ENCODE data around the gene DAGLB. TPM values are rescaled to one million over a fixed set of nuclear protein-coding genes. Genes with fewer than 3 reads are reported as not detected.
"Not testable (repeated sequence)": the region's sequence is repeated elsewhere in the genome, so short reads cannot be mapped to it uniquely, and the experiment has no call there.

DAGLB gene
- total RNA-seq, 2 donors from 2014 or later = 22.7 to 24.5 TPM

GRCh38 chr7:6461946-6462550 is 14.3 kb upstream of the DAGLB start:
- H3K4me1 Mint-ChIP-seq = no peaks in the 10 kb centered on the region

DNA sequence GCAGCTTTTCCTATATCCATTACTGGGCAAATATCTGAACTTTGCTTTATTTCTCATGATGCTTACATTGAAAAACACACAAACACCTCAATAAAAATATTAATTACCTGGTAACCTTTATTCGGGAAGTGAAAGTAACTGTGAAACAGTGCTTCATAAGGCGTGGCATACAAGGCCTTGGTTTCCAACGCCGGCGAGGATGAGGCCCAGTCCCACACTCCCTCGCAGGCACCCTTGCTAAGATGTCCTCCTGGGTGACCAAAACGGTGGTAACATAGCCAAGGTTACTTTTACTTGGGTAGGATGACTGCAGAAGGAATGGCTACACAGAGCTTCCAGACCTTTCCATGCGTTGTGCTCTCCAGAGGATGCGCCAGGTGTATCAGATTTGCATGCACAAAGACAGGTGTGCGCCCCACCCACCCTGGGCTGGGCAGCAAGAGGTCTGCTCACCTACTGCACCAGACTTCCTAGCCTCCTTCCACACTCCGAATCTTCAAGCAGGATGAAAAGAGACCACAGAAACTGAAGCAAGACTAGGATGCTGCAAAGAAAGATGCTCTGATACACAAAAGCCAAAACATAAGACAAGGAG is 13.3 kb upstream of the DAGLB start:
- Histone ChIP-seq H3K9me3 (ENCODE audit: control insufficient read depth, low read length) (peaks cover 14% of the 10 kb centered on the region), H3K27ac (ENCODE audit: low read depth, low read length) (no peak overlapping the region), H3K4me1 (ENCODE audit: control insufficient read depth, insufficient read depth, low read length) (no peaks in the 10 kb centered on the region), H3K4me3 (ENCODE audit: low read length) (no peak overlapping the region), H3K9ac (ENCODE audit: extremely low read depth, low read length, poor library complexity, severe bottlenecking) (no peak overlapping the region), H3K36me3 (ENCODE audit: control insufficient read depth, insufficient read depth, low read length) (peaks cover 54% of the 10 kb centered on the region), H3K27me3 (ENCODE audit: control insufficient read depth, insufficient read depth, low read length, poor library complexity, severe bottlenecking) (no peaks in the 10 kb centered on the region)
- Mint-ChIP-seq H3K36me3 (ENCODE audit: low read depth) (peaks cover 43% of the 10 kb centered on the region), H3K27me3 (ENCODE audit: insufficient read depth) (no peaks in the 10 kb centered on the region), H3K9me3 (peaks cover 13% of the 10 kb centered on the region), H3K4me1 (no peaks in the 10 kb centered on the region), H3K4me3 (no peak overlapping the region), H3K27ac (no peak overlapping the region)
- 97 to 98% methylated on average over 7 to 11 of the region's 11 CpGs for WGBS, 2 experiments (ENCODE audit: insufficient coverage in 1 of 2, insufficient read length in 1 of 2)
- TF ChIP-seq, protein P1, sequence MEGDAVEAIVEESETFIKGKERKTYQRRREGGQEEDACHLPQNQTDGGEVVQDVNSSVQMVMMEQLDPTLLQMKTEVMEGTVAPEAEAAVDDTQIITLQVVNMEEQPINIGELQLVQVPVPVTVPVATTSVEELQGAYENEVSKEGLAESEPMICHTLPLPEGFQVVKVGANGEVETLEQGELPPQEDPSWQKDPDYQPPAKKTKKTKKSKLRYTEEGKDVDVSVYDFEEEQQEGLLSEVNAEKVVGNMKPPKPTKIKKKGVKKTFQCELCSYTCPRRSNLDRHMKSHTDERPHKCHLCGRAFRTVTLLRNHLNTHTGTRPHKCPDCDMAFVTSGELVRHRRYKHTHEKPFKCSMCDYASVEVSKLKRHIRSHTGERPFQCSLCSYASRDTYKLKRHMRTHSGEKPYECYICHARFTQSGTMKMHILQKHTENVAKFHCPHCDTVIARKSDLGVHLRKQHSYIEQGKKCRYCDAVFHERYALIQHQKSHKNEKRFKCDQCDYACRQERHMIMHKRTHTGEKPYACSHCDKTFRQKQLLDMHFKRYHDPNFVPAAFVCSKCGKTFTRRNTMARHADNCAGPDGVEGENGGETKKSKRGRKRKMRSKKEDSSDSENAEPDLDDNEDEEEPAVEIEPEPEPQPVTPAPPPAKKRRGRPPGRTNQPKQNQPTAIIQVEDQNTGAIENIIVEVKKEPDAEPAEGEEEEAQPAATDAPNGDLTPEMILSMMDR (conservative IDR thresholded peaks at IDR 0.05) = no peak
- DNase-seq = no peak

More at GRCh38 chr7:6461946-6462550, 14.3 kb upstream of the DAGLB start:
- H3K9ac ChIP-seq (ENCODE audit: extremely low read depth, low read length, poor library complexity, severe bottlenecking) = no peak overlapping the region
- Mint-ChIP-seq H3K9me3 (peaks cover 22% of the 10 kb centered on the region), H3K27ac (no peak overlapping the region), H3K4me3 (no peak overlapping the region), H3K27me3 (ENCODE audit: insufficient read depth) (no peaks in the 10 kb centered on the region), H3K36me3 (ENCODE audit: low read depth) (peaks cover 52% of the 10 kb centered on the region)
- H3K27me3 ChIP-seq (ENCODE audit: control insufficient read depth, insufficient read depth, low read length, poor library complexity, severe bottlenecking) = no peaks in the 10 kb centered on the region
- no peak overlapping the region for H3K27ac ChIP-seq (ENCODE audit: low read depth, low read length)
- H3K4me3 ChIP-seq (ENCODE audit: low read length) = no peak overlapping the region
- DNase-seq = no peak
- peaks cover 63% of the 10 kb centered on the region for H3K36me3 ChIP-seq (ENCODE audit: control insufficient read depth, insufficient read depth, low read length)
- 71 to 100% methylated on average over 1 of the region's 4 CpGs for WGBS, 2 experiments (ENCODE audit: insufficient coverage in 1 of 2, insufficient read length in 1 of 2)
- TF ChIP-seq, protein P1 (conservative IDR thresholded peaks at IDR 0.05) = no peak
- H3K4me1 ChIP-seq (ENCODE audit: control insufficient read depth, insufficient read depth, low read length) = no peaks in the 10 kb centered on the region
- H3K9me3 ChIP-seq (ENCODE audit: control insufficient read depth, low read length) = peaks cover 24% of the 10 kb centered on the region

GRCh38 chr7:6460303-6460702 is 12.5 kb upstream of the DAGLB start:
- Mint-ChIP-seq H3K27ac (no peak overlapping the region), H3K4me1 (no peaks in the 10 kb centered on the region), H3K36me3 (ENCODE audit: low read depth) (peaks cover 35% of the 10 kb centered on the region), H3K27me3 (ENCODE audit: insufficient read depth) (no peaks in the 10 kb centered on the region), H3K4me3 (no peak overlapping the region), H3K9me3 (peaks cover 5% of the 10 kb centered on the region)
- Histone ChIP-seq H3K27me3 (ENCODE audit: control insufficient read depth, insufficient read depth, low read length, poor library complexity, severe bottlenecking) (no peaks in the 10 kb centered on the region), H3K27ac (ENCODE audit: low read depth, low read length) (no peak overlapping the region), H3K9me3 (ENCODE audit: control insufficient read depth, low read length) (peaks cover 6% of the 10 kb centered on the region), H3K4me3 (ENCODE audit: low read length) (no peak overlapping the region), H3K36me3 (ENCODE audit: control insufficient read depth, insufficient read depth, low read length) (peaks cover 46% of the 10 kb centered on the region), H3K4me1 (ENCODE audit: control insufficient read depth, insufficient read depth, low read length) (no peaks in the 10 kb centered on the region), H3K9ac (ENCODE audit: extremely low read depth, low read length, poor library complexity, severe bottlenecking) (no peak overlapping the region)
- TF ChIP-seq, protein P1 (conservative IDR thresholded peaks at IDR 0.05) = no peak
- 91 to 94% methylated on average over 3 to 6 of the region's 6 CpGs for WGBS, 2 experiments (ENCODE audit: insufficient coverage in 1 of 2, insufficient read length in 1 of 2)
- DNase-seq = no peak

DNA sequence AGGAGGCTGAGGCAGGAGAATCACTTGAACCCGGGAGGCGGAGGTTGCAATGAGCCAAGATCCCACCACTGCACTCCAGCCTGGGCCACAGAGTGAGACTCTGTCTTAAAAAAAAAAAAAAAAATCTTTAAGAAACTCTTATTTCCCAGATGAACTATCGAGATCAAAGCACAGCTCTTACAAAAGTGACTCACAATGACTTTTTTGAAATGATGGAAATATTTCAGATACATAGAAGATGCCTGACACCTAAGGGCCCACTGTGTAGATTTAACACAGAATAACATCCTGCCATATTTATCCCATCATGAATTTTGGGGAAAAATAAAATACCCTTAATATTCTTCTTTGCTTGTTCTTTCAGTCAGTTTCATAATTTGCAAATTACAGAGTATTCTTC is 10.9 kb upstream of the DAGLB start:
- H3K27ac ChIP-seq (ENCODE audit: low read depth, low read length); DNase-seq; H3K27me3 ChIP-seq (ENCODE audit: control insufficient read depth, insufficient read depth, low read length, poor library complexity, severe bottlenecking); H3K4me1 ChIP-seq (ENCODE audit: control insufficient read depth, insufficient read depth, low read length); H3K27ac Mint-ChIP-seq; H3K4me3 Mint-ChIP-seq; H3K4me3 ChIP-seq (ENCODE audit: low read length); H3K4me1 Mint-ChIP-seq; H3K9ac ChIP-seq (ENCODE audit: extremely low read depth, low read length, poor library complexity, severe bottlenecking); H3K27me3 Mint-ChIP-seq (ENCODE audit: insufficient read depth); H3K9me3 ChIP-seq (ENCODE audit: control insufficient read depth, low read length); H3K9me3 Mint-ChIP-seq: not testable (repeated sequence)
- peaks cover 24% of the 10 kb centered on the region for H3K36me3 Mint-ChIP-seq (ENCODE audit: low read depth)
- 91 to 100% methylated on average over 2 to 3 of the region's 3 CpGs for WGBS, 2 experiments (ENCODE audit: insufficient coverage in 1 of 2, insufficient read length in 1 of 2)
- H3K36me3 ChIP-seq (ENCODE audit: control insufficient read depth, insufficient read depth, low read length) = peaks cover 34% of the 10 kb centered on the region
